ENCODE data around the gene EFNA2. TPM values are rescaled to one million over a fixed set of nuclear protein-coding genes. Genes with fewer than 3 reads are reported as not detected.
A peak's percentile ranks its signal among the peaks of the same experiment; 100 is the strongest.

Gene EFNA2
- total and polyA plus RNA-seq, 2 of the 8 experiments (the other 6 are each of a cell fraction or from before 2014, with no cell fraction given) = 4.0 to 7.0 TPM

DNA sequence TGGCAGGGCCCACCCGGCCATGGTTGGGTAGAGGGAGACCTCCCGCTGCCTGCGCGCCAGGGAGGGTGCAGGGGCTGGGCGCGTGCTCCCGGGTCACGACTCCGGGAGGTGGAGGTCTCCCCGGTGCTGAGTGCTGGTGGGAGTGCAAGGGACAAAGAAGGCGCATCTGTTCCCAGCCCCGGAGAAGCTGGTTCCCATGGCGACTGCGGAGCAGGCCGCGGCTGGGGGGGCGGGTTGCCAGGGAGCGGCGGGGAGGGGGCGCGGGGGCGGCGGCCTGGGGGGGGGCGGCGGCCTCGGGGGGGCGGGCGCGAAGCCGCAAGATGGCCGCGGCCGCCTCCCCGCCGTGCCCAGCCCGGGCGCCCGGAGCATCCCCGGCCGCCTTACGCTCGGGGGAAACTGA, 49.1 kb upstream of the EFNA2 start:
- H3K23me2 ChIP-seq (ENCODE audit: low read depth, low read length) = peaks cover 10% of the 10 kb centered on the region; the same call in 1 of the 2 replicates
- H2AFZ ChIP-seq (ENCODE audit: low read length) = no peak overlapping the region
- POLR2A ChIA-PET (ENCODE audit: partially characterized antibody) = interaction anchor here (0.8 to 1.8 kb wide), 8 partner anchors 13 to 151 kb away, joined by 3 to 8 read pairs (median 4); no protein-coding TSS in a partner anchor
- H3K27me3 ChIP-seq (replicated peaks in 1 of 4; ENCODE audit: control insufficient read depth in 3 of 4, extremely low read depth in 1 of 4, insufficient read depth in 3 of 4, low read length in 3 of 4) = no peaks in the 10 kb centered on the region
- TF ChIP-seq GTF2F1 (IDR thresholded peaks at IDR 0.05; ENCODE audit: borderline replicate concordance, low read depth, low read length) (no peak), CHD2 (IDR thresholded peaks at IDR 0.05; ENCODE audit: low read length) (no peak), FOSL1 (IDR thresholded peaks at IDR 0.05; ENCODE audit: insufficient read depth, low read depth, low read length) (no peak), TEAD4 (IDR thresholded peaks at IDR 0.05; ENCODE audit: low read depth, low read length) (no peak), JUN (IDR thresholded peaks at IDR 0.05; ENCODE audit: low read depth, low read length) (no peak), POU5F1 (IDR thresholded peaks at IDR 0.05; ENCODE audit: low read depth, low read length) (no peak), BRCA1 (IDR thresholded peaks at IDR 0.05; ENCODE audit: low read depth, low read length) (no peak), HDAC2 (IDR thresholded peaks at IDR 0.05; ENCODE audit: borderline replicate concordance in 1 of 2, low read depth in 2 of 2, low read length in 2 of 2) (no peak)
- TF ChIP-seq, protein P1, sequence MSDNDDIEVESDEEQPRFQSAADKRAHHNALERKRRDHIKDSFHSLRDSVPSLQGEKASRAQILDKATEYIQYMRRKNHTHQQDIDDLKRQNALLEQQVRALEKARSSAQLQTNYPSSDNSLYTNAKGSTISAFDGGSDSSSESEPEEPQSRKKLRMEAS (IDR thresholded peaks at IDR 0.05) = no peak
- no peak overlapping the region for H3K27ac ChIP-seq (ENCODE audit: low read depth, low read length)
- H3K4me1 ChIP-seq (replicated peaks in 1 of 4; ENCODE audit: control insufficient read depth in 3 of 4, insufficient read depth in 4 of 4, low read length in 3 of 4) = peaks cover 0 to 11% (median 8%) of the 10 kb centered on the region in 4 experiments; a peak in 5 of 7 replicates
- no peak overlapping the region for H3K4ac ChIP-seq (replicated peaks; ENCODE audit: insufficient read length, low read depth, low read length)
- no peak overlapping the region for H4K5ac ChIP-seq (ENCODE audit: insufficient read length, low read depth, low read length)
- WGBS, 2 experiments (ENCODE audit: extremely low coverage in 1 of 2, insufficient coverage in 1 of 2, insufficient read length in 1 of 2, insufficient replicate concordance in 2 of 2, low coverage in 1 of 2, low lambda C conversion rate in 2 of 2, missing lambda C conversion rate in 1 of 2) = 40% methylated on average over 16 of the region's 42 CpGs; no CpG with 5 or more reads in 1 of the 2 experiments
- CTCF ChIA-PET (ENCODE audit: partially characterized antibody) = interaction anchor here (0.7 to 2.3 kb wide), 6 partner anchors 8 to 124 kb away, joined by 3 to 10 read pairs (median 4); no protein-coding TSS in a partner anchor
- H3K23ac ChIP-seq (ENCODE audit: insufficient read length) = no peak overlapping the region
- no peak overlapping the region for H2BK5ac ChIP-seq (ENCODE audit: low read depth, low read length)
- H2AK5ac ChIP-seq (ENCODE audit: low read depth, low read length) = no peak overlapping the region
- no peak overlapping the region; the same call in 1 of the 2 replicates for H3K18ac ChIP-seq (ENCODE audit: extremely low read depth, low read length)
- peak in 1 of 2 experiments; percentile 61 for DNase-seq (ENCODE audit: low read depth in 1 of 2, low spot score in 2 of 2)
- peak overlapping the region; percentile 56 to 82 for H3K4me2 ChIP-seq (ENCODE audit: insufficient read depth in 1 of 2, low read depth in 2 of 2, low read length in 2 of 2)
- no peak overlapping the region for H2BK12ac ChIP-seq (ENCODE audit: low read depth, low read length)
- peak overlapping the region; percentile 67 to 75 (median 70) for H3K4me3 ChIP-seq (ENCODE audit: extremely low read depth in 1 of 4, insufficient read depth in 2 of 4, low read depth in 3 of 4, low read length in 4 of 4)
- H3K14ac ChIP-seq (ENCODE audit: insufficient read length) = no peak overlapping the region
- peak overlapping the region in 1 of 4 experiments; percentile 63; a peak in 1 of 7 replicates for H3K9ac ChIP-seq (replicated peaks in 1 of 4; ENCODE audit: extremely low read depth in 1 of 4, low read depth in 3 of 4, low read length in 3 of 4)
- no peaks in the 10 kb centered on the region; a peak in 1 of 4 replicates for H3K79me2 ChIP-seq (ENCODE audit: control insufficient read depth in 1 of 2, insufficient read depth in 2 of 2, low read length in 2 of 2)
- H3K79me1 ChIP-seq (ENCODE audit: low read depth, low read length) = 0 out of 2 replicates have a peak, but pooled peaks cover 3% of the 10 kb centered on the region
- H2BK120ac ChIP-seq (replicated peaks; ENCODE audit: low read depth, low read length) = no peak overlapping the region
- peak overlapping the region; percentile 51 for H4K8ac ChIP-seq (ENCODE audit: extremely low read depth, insufficient read depth, low read length)
- H4K20me1 ChIP-seq (replicated peaks in 1 of 2; ENCODE audit: control insufficient read depth in 1 of 2, insufficient read depth in 2 of 2, low read length in 2 of 2) = peaks cover 2 to 20% of the 10 kb centered on the region in 2 experiments
- H2BK15ac ChIP-seq (ENCODE audit: low read length) = no peak overlapping the region
- H3K36me3 ChIP-seq (ENCODE audit: control insufficient read depth in 2 of 4, insufficient read depth in 4 of 4, low read length in 3 of 4) = peaks cover 4 to 30% (median 7%) of the 10 kb centered on the region in 4 experiments; a peak in 5 of 8 replicates
- no peak overlapping the region for H3K56ac ChIP-seq (replicated peaks; ENCODE audit: insufficient read length, low read depth, low read length)
- no peak overlapping the region for H4K91ac ChIP-seq (replicated peaks; ENCODE audit: insufficient read length, low read length)
- FAIRE-seq = no peak
- no peak overlapping the region for H2BK20ac ChIP-seq (ENCODE audit: low read length)
- H3K9me3 ChIP-seq (ENCODE audit: insufficient read depth in 2 of 2, low read depth in 1 of 2, low read length in 1 of 2) = no peaks in the 10 kb centered on the region
